Progenitor cell of endocrine pancreas (in vitro differentiated cells): ENCODE results near the gene MANEA. TPM values are rescaled to one million over a fixed set of nuclear protein-coding genes. Genes with fewer than 3 reads are reported as not detected.

ENCODE experiments used
- DNase-seq: peaks from one replicate; pipeline ENCODE4 v3.0.0; 2021; ENCODE audit warnings: low spot score; ENCODE audit not compliant: unreplicated experiment
- H3K27ac Mint-ChIP-seq: 2 replicates; pipeline ENCODE4 v1.8.0; 2021; ENCODE audit warnings: mild to moderate bottlenecking, moderate library complexity, mixed read lengths
- H3K27me3 Mint-ChIP-seq: 2 replicates; pipeline ENCODE4 v1.8.0; 2021; ENCODE audit warnings: mixed read lengths
- H3K36me3 Mint-ChIP-seq: 2 replicates; pipeline ENCODE4 v1.8.0; 2022; ENCODE audit warnings: mixed read lengths; ENCODE audit not compliant: insufficient read depth
- H3K4me1 Mint-ChIP-seq: 2 replicates; pipeline ENCODE4 v1.8.0; 2021; ENCODE audit warnings: low read depth, mixed read lengths
- H3K4me3 Mint-ChIP-seq: 2 replicates; pipeline ENCODE4 v1.8.0; 2021; ENCODE audit warnings: low read depth, mild to moderate bottlenecking, moderate library complexity, mixed read lengths
- H3K9me3 Mint-ChIP-seq: 2 replicates; pipeline ENCODE4 v1.8.0; 2021; ENCODE audit warnings: low read depth, mixed read lengths
- long read RNA-seq: library from polyadenylated mRNA; unstranded; transcript quantifications from one replicate; pipeline ENCODE4 v2.0.0, GENCODE V29; 2020
- total RNA-seq: library from RNA; stranded (reverse); gene quantifications from 2 replicates; pipeline ENCODE4 v1.2.1, GENCODE V29; 2021
- TF ChIP-seq, protein P1 (sequence below): fragments of 200-600 bp; sonication (generic); IDR thresholded peaks from one replicate; pipeline ENCODE4 v1.5.0; 2021; ENCODE audit warnings: antibody characterized with exemption, mild to moderate bottlenecking; ENCODE audit not compliant: unreplicated experiment

The MANEA gene
- total RNA-seq = 10.8 and 12.4 TPM in 2 replicates
- long read RNA-seq, full-length matches to known transcripts = 24 of 27 reads
- long read RNA-seq, partial matches to known transcripts = 1 of 27 reads
- long read RNA-seq, other reads (novel, unspliced or antisense) = 2 of 27 reads

DNA sequence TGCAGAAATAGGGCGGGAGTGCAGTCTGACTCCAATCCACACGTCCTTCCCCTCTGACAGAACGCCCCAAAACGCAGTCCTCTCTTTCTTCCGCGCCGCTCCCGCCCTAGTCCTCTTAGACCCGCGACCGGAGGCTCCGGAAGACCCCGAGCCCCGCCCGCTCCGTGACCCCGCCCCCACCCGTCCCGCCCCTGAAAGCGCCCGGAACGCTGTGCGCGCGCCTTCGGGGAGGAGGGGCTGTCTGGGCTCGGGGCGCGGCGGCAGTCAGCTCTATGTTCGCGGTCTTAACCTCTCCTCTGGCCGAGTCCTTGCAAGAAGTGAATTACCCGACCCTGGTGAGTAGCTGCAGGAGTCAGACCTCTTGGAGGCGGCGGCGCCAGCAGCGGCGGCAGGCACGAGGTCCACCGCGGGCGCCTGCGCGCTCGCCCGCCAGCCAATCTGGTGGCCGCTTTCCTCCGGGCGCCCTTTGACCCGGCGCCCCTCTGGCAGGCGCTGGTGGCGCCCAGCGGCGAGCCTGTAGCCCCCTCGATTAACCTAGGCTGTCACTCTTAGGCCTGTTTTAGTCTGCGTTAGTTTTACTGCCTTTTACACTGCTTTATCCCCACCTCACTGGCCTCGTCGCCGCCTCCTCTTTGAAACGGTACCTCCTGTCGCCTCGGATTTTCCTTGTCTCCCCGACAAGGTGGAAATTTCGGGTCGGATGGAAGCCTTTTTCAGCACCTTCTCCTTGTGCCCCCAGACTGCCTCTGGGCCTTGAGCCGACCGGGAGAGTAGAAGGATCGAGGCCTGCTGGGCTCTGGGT lies at the start of gene MANEA:
TSS of gene MANEA (plus strand) at position 232 of the 802 bp plus-strand sequence. CDS start 8,905 bp downstream, outside the sequence.
- H3K9me3 Mint-ChIP-seq = no peaks in the 10 kb centered on the region
- H3K27me3 Mint-ChIP-seq = peaks cover 11% of the 10 kb centered on the region
- H3K27ac Mint-ChIP-seq = peak within 1 kb of the TSS; percentile 99
- peak within 1 kb of the TSS; percentile 91 for H3K4me3 Mint-ChIP-seq
- DNase-seq = peak; percentile 67
- peaks cover 25% of the 10 kb centered on the region for H3K4me1 Mint-ChIP-seq
- H3K36me3 Mint-ChIP-seq = no peaks in the 10 kb centered on the region
- TF ChIP-seq, protein P1, sequence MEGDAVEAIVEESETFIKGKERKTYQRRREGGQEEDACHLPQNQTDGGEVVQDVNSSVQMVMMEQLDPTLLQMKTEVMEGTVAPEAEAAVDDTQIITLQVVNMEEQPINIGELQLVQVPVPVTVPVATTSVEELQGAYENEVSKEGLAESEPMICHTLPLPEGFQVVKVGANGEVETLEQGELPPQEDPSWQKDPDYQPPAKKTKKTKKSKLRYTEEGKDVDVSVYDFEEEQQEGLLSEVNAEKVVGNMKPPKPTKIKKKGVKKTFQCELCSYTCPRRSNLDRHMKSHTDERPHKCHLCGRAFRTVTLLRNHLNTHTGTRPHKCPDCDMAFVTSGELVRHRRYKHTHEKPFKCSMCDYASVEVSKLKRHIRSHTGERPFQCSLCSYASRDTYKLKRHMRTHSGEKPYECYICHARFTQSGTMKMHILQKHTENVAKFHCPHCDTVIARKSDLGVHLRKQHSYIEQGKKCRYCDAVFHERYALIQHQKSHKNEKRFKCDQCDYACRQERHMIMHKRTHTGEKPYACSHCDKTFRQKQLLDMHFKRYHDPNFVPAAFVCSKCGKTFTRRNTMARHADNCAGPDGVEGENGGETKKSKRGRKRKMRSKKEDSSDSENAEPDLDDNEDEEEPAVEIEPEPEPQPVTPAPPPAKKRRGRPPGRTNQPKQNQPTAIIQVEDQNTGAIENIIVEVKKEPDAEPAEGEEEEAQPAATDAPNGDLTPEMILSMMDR = peak; percentile 11

GRCh38 chr6:95529762-95530161 lies 47.6 kb upstream of the MANEA start:
- Mint-ChIP-seq H3K36me3 (no peaks in the 10 kb centered on the region), H3K4me1 (peaks cover 5% of the 10 kb centered on the region), H3K9me3 (peaks cover 4% of the 10 kb centered on the region), H3K27me3 (no peaks in the 10 kb centered on the region), H3K4me3 (no peak overlapping the region), H3K27ac (no peak overlapping the region)
- no peak for DNase-seq
- TF ChIP-seq, protein P1 = no peak

GRCh38 chr6:95530176-95530819 lies 47.0 kb upstream of the MANEA start:
- no peak for DNase-seq
- peaks cover 5% of the 10 kb centered on the region for H3K4me1 Mint-ChIP-seq
- no peaks in the 10 kb centered on the region for H3K27me3 Mint-ChIP-seq
- TF ChIP-seq, protein P1 = no peak
- peaks cover under 1% of the 10 kb centered on the region for H3K9me3 Mint-ChIP-seq
- no peak overlapping the region for H3K27ac Mint-ChIP-seq
- no peak overlapping the region for H3K4me3 Mint-ChIP-seq
- no peaks in the 10 kb centered on the region for H3K36me3 Mint-ChIP-seq

GRCh38 chr6:95543798-95544197 lies 33.5 kb upstream of the MANEA start:
- Mint-ChIP-seq H3K4me3 (no peak overlapping the region), H3K9me3 (no peaks in the 10 kb centered on the region), H3K27ac (no peak overlapping the region), H3K27me3 (no peaks in the 10 kb centered on the region), H3K36me3 (no peaks in the 10 kb centered on the region), H3K4me1 (no peaks in the 10 kb centered on the region)
- TF ChIP-seq, protein P1 = no peak
- DNase-seq = no peak

- H3K36me3 Mint-ChIP-seq = no peaks in the 10 kb centered on the region
- H3K27me3 Mint-ChIP-seq = no peaks in the 10 kb centered on the region
- no peaks in the 10 kb centered on the region for H3K9me3 Mint-ChIP-seq
- TF ChIP-seq, protein P1 = no peak
- no peaks in the 10 kb centered on the region for H3K4me1 Mint-ChIP-seq
- H3K27ac Mint-ChIP-seq = no peak overlapping the region
- H3K4me3 Mint-ChIP-seq = no peak overlapping the region
- no peak for DNase-seq
Measured at GRCh38 chr6:95544517-95545225, 32.7 kb upstream of the MANEA start.
